IMR-90 (cell line): Measurements from ENCODE around the gene MAN2C1. TPM values are rescaled to one million over a fixed set of nuclear protein-coding genes. Genes with fewer than 3 reads are reported as not detected.

Experiments
- ATAC-seq: fragments of 200-7000 bp; cut with Tn5 transposase; 2 replicates; pipeline ENCODE4 v1.9.1; 2020; ENCODE audit warnings: low read depth, mild to moderate bottlenecking, moderate library complexity
- BruUV-seq: library from RNA; stranded (reverse); fragments of 400-500 nt; replicated peaks from 2 replicates; lab custom pipeline; 2021; lab: Mats Ljungman, UMichigan
- CTCF ChIA-PET: fragments of 300-600 bp; formaldehyde crosslinking; extraction: SDS; loops from one replicate; lab custom pipeline; 2021; ENCODE audit warnings: antibody characterized with exemption; lab: Yijun Ruan, JAX
- POLR2A ChIA-PET: fragments of 300-600 bp; sonication (Branson Sonifier 250); formaldehyde crosslinking; loops from one replicate; lab custom pipeline; 2022; ENCODE audit warnings: antibody characterized with exemption; ENCODE audit not compliant: unreplicated experiment; lab: Charles Lee
- DNase-seq: peaks from one replicate; pipeline ENCODE4 v3.0.0; 2013
- H2AFZ ChIP-seq: replicated peaks from 2 replicates; pipeline ENCODE3; 2013; ENCODE audit warnings: low read length, mild to moderate bottlenecking; ENCODE audit not compliant: poor library complexity
- H2AK5ac ChIP-seq: 2 replicates; pipeline ENCODE4 v1.6.1; 2013; ENCODE audit warnings: low read depth, low read length, inconsistent platforms
- H2AK9ac ChIP-seq: replicated peaks from 2 replicates; pipeline ENCODE3; 2013; ENCODE audit warnings: mild to moderate bottlenecking, low read depth, low read length, moderate library complexity; ENCODE audit not compliant: poor library complexity
- H2BK120ac ChIP-seq: 2 replicates; pipeline ENCODE4 v1.6.1; 2013; ENCODE audit warnings: low read depth, low read length, inconsistent platforms
- H2BK15ac ChIP-seq: 3 replicates; pipeline ENCODE4 v1.6.1; 2013; ENCODE audit warnings: low read depth, low read length, inconsistent platforms
- H2BK20ac ChIP-seq: 2 replicates; pipeline ENCODE4 v1.6.1; 2013; ENCODE audit warnings: low read depth, mild to moderate bottlenecking, inconsistent platforms, low read length, moderate library complexity
- H2BK5ac ChIP-seq: 2 replicates; pipeline ENCODE4 v1.6.1; 2013; ENCODE audit warnings: mild to moderate bottlenecking, low read depth, low read length, inconsistent platforms; ENCODE audit not compliant: poor library complexity, severe bottlenecking
- H3K14ac ChIP-seq: replicated peaks from 2 replicates; pipeline ENCODE4 v1.6.1; 2013; ENCODE audit warnings: low read depth, low read length, inconsistent platforms
- H3K18ac ChIP-seq: 2 replicates; pipeline ENCODE4 v1.6.1; 2013; ENCODE audit warnings: low read depth, low read length, control low read depth
- H3K23ac ChIP-seq: 2 replicates; pipeline ENCODE4 v1.6.1; 2013; ENCODE audit warnings: low read depth, low read length, inconsistent platforms
- H3K27ac ChIP-seq: 2 replicates; pipeline ENCODE4 v1.5.1; 2013; ENCODE audit warnings: mild to moderate bottlenecking, control low read depth, low read length; ENCODE audit not compliant: insufficient read depth
- H3K27me3 ChIP-seq: 2 replicates; pipeline ENCODE4 v1.6.1; 2013; ENCODE audit warnings: low read length; ENCODE audit not compliant: control insufficient read depth, insufficient read depth
- H3K36me3 ChIP-seq: 2 replicates; pipeline ENCODE4 v1.6.1; 2013; ENCODE audit warnings: low read length, mixed read lengths; ENCODE audit not compliant: control insufficient read depth, insufficient read depth
- H3K4ac ChIP-seq: 2 replicates; pipeline ENCODE4 v1.6.1; 2013; ENCODE audit warnings: low read depth, low read length, inconsistent platforms
- H3K4me1 ChIP-seq: 2 replicates; pipeline ENCODE4 v1.6.1; 2013; ENCODE audit warnings: low read length, mixed read lengths; ENCODE audit not compliant: control insufficient read depth, insufficient read depth
- H3K4me2 ChIP-seq: 2 replicates; pipeline ENCODE4 v1.6.1; 2013; ENCODE audit warnings: low read depth, mild to moderate bottlenecking, control low read depth, low read length, moderate library complexity
- H3K4me3 ChIP-seq: 2 replicates; pipeline ENCODE4 v1.5.1; 2013; ENCODE audit warnings: low read depth, mild to moderate bottlenecking, control low read depth, low read length, moderate library complexity; ENCODE audit not compliant: insufficient read depth
- H3K56ac ChIP-seq: 2 replicates; pipeline ENCODE4 v1.6.1; 2013; ENCODE audit warnings: low read length, inconsistent platforms; ENCODE audit not compliant: insufficient read depth; ENCODE audit errors: extremely low read depth
- H3K79me1 ChIP-seq, 2 experiments: 2 replicates each; pipeline ENCODE4 v1.6.1; 2013; ENCODE audit warnings: low read length in 2 of 2, inconsistent platforms in 1 of 2, low read depth in 1 of 2
- H3K9ac ChIP-seq: 2 replicates; pipeline ENCODE4 v1.6.1; 2013; ENCODE audit warnings: low read depth, low read length, control low read depth
- H3K9me1 ChIP-seq: 2 replicates; pipeline ENCODE4 v1.6.1; 2013; ENCODE audit warnings: low read length, inconsistent platforms; ENCODE audit not compliant: insufficient read depth
- H3K9me3 ChIP-seq: 2 replicates; pipeline ENCODE4 v1.6.1; 2013; ENCODE audit warnings: low read length; ENCODE audit not compliant: control insufficient read depth, insufficient read depth
- H4K20me1 ChIP-seq: 2 replicates; pipeline ENCODE4 v1.6.1; 2013; ENCODE audit warnings: low read length, inconsistent platforms; ENCODE audit not compliant: insufficient read depth
- H4K5ac ChIP-seq: 2 replicates; pipeline ENCODE4 v1.6.1; 2013; ENCODE audit warnings: mild to moderate bottlenecking, low read depth, low read length, control low read depth
- H4K8ac ChIP-seq, 2 experiments: 2 replicates each; pipeline ENCODE4 v1.6.1; 2013; ENCODE audit warnings: low read depth in 2 of 2, low read length in 2 of 2, control low read depth in 1 of 2, inconsistent platforms in 1 of 2
- H4K91ac ChIP-seq: 2 replicates; pipeline ENCODE4 v1.6.1; 2013; ENCODE audit warnings: low read depth, low read length, inconsistent platforms; ENCODE audit not compliant: insufficient read depth
- CEBPB ChIP-seq: IDR thresholded peaks from 2 replicates; pipeline ENCODE4 v1.6.1; 2012; ENCODE audit warnings: low read depth, low read length, improper control_type of control experiment
- CHD1 ChIP-seq: IDR thresholded peaks from 2 replicates; pipeline ENCODE4 v1.6.1; 2012; ENCODE audit warnings: low read depth, low read length, improper control_type of control experiment
- CTCF ChIP-seq: conservative IDR thresholded peaks from 2 replicates; pipeline ENCODE4 v1.5.1; 2012; ENCODE audit warnings: mild to moderate bottlenecking, low read depth, low read length, improper control_type of control experiment
- FOS ChIP-seq: fragments of 150-350 bp; IDR thresholded peaks from 2 replicates; pipeline ENCODE4 v1.6.1; 2016; ENCODE audit warnings: low read depth, low read length
- MAFK ChIP-seq: IDR thresholded peaks from 2 replicates; pipeline ENCODE4 v1.6.1; 2012; ENCODE audit warnings: low read depth, low read length, improper control_type of control experiment
- MXI1 ChIP-seq: IDR thresholded peaks from 2 replicates; pipeline ENCODE4 v1.6.1; 2012; ENCODE audit warnings: low read depth, mild to moderate bottlenecking, low read length, moderate library complexity, borderline replicate concordance
- NFE2L2 ChIP-seq: fragments of 150-350 bp; IDR thresholded peaks from 2 replicates; pipeline ENCODE4 v1.6.1; 2016; ENCODE audit warnings: low read depth, mild to moderate bottlenecking, low read length
- RAD21 ChIP-seq: IDR thresholded peaks from 2 replicates; pipeline ENCODE4 v1.6.1; 2012; ENCODE audit warnings: low read length, improper control_type of control experiment
- RCOR1 ChIP-seq: IDR thresholded peaks from 2 replicates; pipeline ENCODE4 v1.6.1; 2012; ENCODE audit warnings: mild to moderate bottlenecking, low read length, improper control_type of control experiment; ENCODE audit not compliant: insufficient replicate concordance
- RFX5 ChIP-seq: IDR thresholded peaks from 2 replicates; pipeline ENCODE4 v1.8.0; 2012; ENCODE audit warnings: low read depth, mild to moderate bottlenecking, low read length, moderate library complexity
- SMC3 ChIP-seq: fragments of 150-350 bp; IDR thresholded peaks from 2 replicates; pipeline ENCODE4 v1.6.1; 2016; ENCODE audit warnings: low read depth, mild to moderate bottlenecking, antibody characterized with exemption, low read length, moderate library complexity
- WGBS, 2 experiments: methylation state at CpG; one replicate each; pipeline versions ENCODE4 v1.1.5 to v1.1.7; 2013; ENCODE audit warnings: missing lambda C conversion rate in 2 of 2; ENCODE audit not compliant: insufficient read length in 1 of 2; ENCODE audit errors: extremely low coverage in 2 of 2; 5-methylcytosine and 5-hydroxymethylcytosine counted together
- dilution Hi-C: fragments of 300-500 bp; cut with HindIII; formaldehyde crosslinking; loops from one replicate; pipeline ENCODE4 v1.14.3; 2018; ENCODE audit warnings: low sequenced_read_pairs; ENCODE audit not compliant: unreplicated experiment
- in situ Hi-C: fragments of 300-500 bp; cut with MboI; formaldehyde crosslinking; loops from 3 replicates; pipeline ENCODE4 v1.14.3; 2019; ENCODE audit warnings: low sequenced_read_pairs, inconsistent platforms, mixed read lengths
- intact Hi-C: fragments of 100-400 bp; cut with micrococcal nuclease; formaldehyde crosslinking; loops from 2 replicates; pipeline ENCODE4 v1.10.0; 2022
- polyA plus RNA-seq, 3 experiments: library from polyadenylated mRNA; depleted of rRNA; stranded (reverse); fragments of >200 nt; gene quantifications; 2 replicates each; pipeline ENCODE4 v1.2.3, GENCODE V29; 2012; ENCODE audit warnings: low replicate concordance in 1 of 3
- total RNA-seq: library from RNA; depleted of rRNA; stranded (reverse); fragments of >200 nt; gene quantifications from 2 replicates; pipeline ENCODE4 v1.2.3, GENCODE V29; 2012

MAN2C1 gene
- total and polyA plus RNA-seq, 2 of the 4 experiments (the other 2 are of a cell fraction), result 34.8 to 153 TPM

GRCh38 chr15:75348034-75348561, 20.3 kb downstream of the MAN2C1 start (continued):
- TF ChIP-seq FOS, result no peak

GRCh38 chr15:75347222-75348033, 21.0 kb downstream of the MAN2C1 start:
- Histone ChIP-seq H2AFZ (peak overlapping the region; percentile 96), H2BK120ac (peak overlapping the region; percentile 12), H3K14ac (peak overlapping the region; percentile 48; the same call in 1 of the 2 replicates), H3K18ac (peak overlapping the region; percentile 8; the same call in 1 of the 2 replicates), H3K23ac (peak overlapping the region; percentile 66; the same call in 1 of the 2 replicates), H3K36me3 (peaks cover under 1% of the 10 kb centered on the region; the same call in 1 of the 2 replicates), H4K91ac (peak overlapping the region; percentile 41; the same call in 1 of the 2 replicates), H3K79me1 (no peaks in the 10 kb centered on the region), H3K4me2 (peak overlapping the region; percentile 93), H4K5ac (peak overlapping the region; percentile 53), H4K20me1 (no peaks in the 10 kb centered on the region; the same call in 1 of the 2 replicates), H3K9me1 (peaks cover 13% of the 10 kb centered on the region; the same call in 1 of the 2 replicates), H3K27me3 (peaks cover 2% of the 10 kb centered on the region; the same call in 1 of the 2 replicates), H2BK20ac (no peak overlapping the region), H2BK15ac (no peak overlapping the region), H3K9ac (peak overlapping the region; percentile 83), H3K4ac (peak overlapping the region; percentile 73), H2AK9ac (peak overlapping the region; percentile 97), H3K27ac (peak overlapping the region; percentile 26; the same call in 1 of the 2 replicates), H2AK5ac (peak overlapping the region; percentile 54), H3K4me1 (peaks cover 3% of the 10 kb centered on the region; the same call in 1 of the 2 replicates), H3K4me3 (peak overlapping the region; percentile 56), H3K9me3 (no peaks in the 10 kb centered on the region), H2BK5ac (no peak overlapping the region), H4K8ac (peak overlapping the region; percentile 88 to 92; a peak in 3 of 4 replicates), H3K56ac (peak overlapping the region; percentile 44; the same call in 1 of the 2 replicates)
- ChIA-PET CTCF (no interaction called here), POLR2A (no interaction called here)
- WGBS, 2 experiments, result 5% methylated on average over 13 of the region's 65 CpGs; no CpG with 5 or more reads in 1 of the 2 experiments
- dilution Hi-C loops, result no loop called here
- intact Hi-C loops, result no loop called here
- in situ Hi-C loops, result no loop called here
- ATAC-seq, result peak; percentile 70
- no peak for DNase-seq
- no peak for TF ChIP-seq NFE2L2
- no peak for TF ChIP-seq CEBPB
- TF ChIP-seq RAD21, result no peak
- TF ChIP-seq SMC3, result no peak
- no peak for TF ChIP-seq MXI1
- no peak for TF ChIP-seq CHD1
- TF ChIP-seq CTCF, result no peak
- no peak for TF ChIP-seq MAFK
- no peak for TF ChIP-seq FOS
- TF ChIP-seq RFX5, result no peak
- TF ChIP-seq RCOR1, result no peak
- no TSS peak for BruUV-seq
